Activated B cell treated with CpG ODN at 0.5 μM for 24 hours (primary cell): ENCODE measurements around the gene FLII. TPM values are rescaled to one million over a fixed set of nuclear protein-coding genes. Genes with fewer than 3 reads are reported as not detected.
"Not testable (repeated sequence)": the region's sequence is repeated elsewhere in the genome, so short reads cannot be mapped to it uniquely, and the experiment has no call there.

Experiments used
- ATAC-seq: fragments of 200-7000 bp; cut with Tn5 transposase; one replicate; pipeline ENCODE4 v1.10.0; 2021; ENCODE audit warnings: low read depth, mild to moderate bottlenecking, moderate library complexity
- CTCF ChIA-PET: fragments of 350-600 bp; sonication (Branson Sonifier 250); formaldehyde crosslinking; loops from one replicate; lab custom pipeline; 2021; ENCODE audit warnings: antibody characterized with exemption; lab: Charles Lee
- POLR2A ChIA-PET: fragments of 350-600 bp; sonication (Branson Sonifier 250); formaldehyde crosslinking; loops from one replicate; lab custom pipeline; 2021; ENCODE audit warnings: antibody characterized with exemption; lab: Charles Lee
- DNase-seq: peaks from one replicate; pipeline ENCODE4 v3.0.0; 2022
- H3K27ac Mint-ChIP-seq: one replicate; pipeline ENCODE4 v1.8.0; 2020; ENCODE audit warnings: mixed read lengths
- H3K27me3 Mint-ChIP-seq: one replicate; pipeline ENCODE4 v1.8.0; 2021; ENCODE audit warnings: mixed read lengths
- H3K36me3 Mint-ChIP-seq: one replicate; pipeline ENCODE4 v1.8.0; 2021; ENCODE audit warnings: low read depth, mixed read lengths
- H3K4me1 Mint-ChIP-seq: one replicate; pipeline ENCODE4 v1.8.0; 2021; ENCODE audit warnings: mixed read lengths
- H3K4me3 Mint-ChIP-seq: one replicate; pipeline ENCODE4 v1.8.0; 2020; ENCODE audit warnings: mild to moderate bottlenecking, mixed read lengths
- H3K9me3 Mint-ChIP-seq: one replicate; pipeline ENCODE4 v1.8.0; 2020; ENCODE audit warnings: mixed read lengths
- intact Hi-C: fragments of 100-400 bp; cut with micrococcal nuclease; formaldehyde crosslinking; loops from one replicate; pipeline ENCODE4 v1.15.1; 2024
- total RNA-seq: library from RNA; stranded (reverse); gene quantifications from 2 replicates; pipeline ENCODE4 v1.2.3, GENCODE V29; 2022
- TF ChIP-seq, protein P1 (sequence below): fragments of 200-600 bp; IDR thresholded peaks from one replicate; pipeline ENCODE4 v1.8.0; 2022; ENCODE audit warnings: antibody characterized with exemption, mild to moderate bottlenecking

FLII gene
- total RNA-seq, 1 donor from 2014 or later: 291 TPM

DNA sequence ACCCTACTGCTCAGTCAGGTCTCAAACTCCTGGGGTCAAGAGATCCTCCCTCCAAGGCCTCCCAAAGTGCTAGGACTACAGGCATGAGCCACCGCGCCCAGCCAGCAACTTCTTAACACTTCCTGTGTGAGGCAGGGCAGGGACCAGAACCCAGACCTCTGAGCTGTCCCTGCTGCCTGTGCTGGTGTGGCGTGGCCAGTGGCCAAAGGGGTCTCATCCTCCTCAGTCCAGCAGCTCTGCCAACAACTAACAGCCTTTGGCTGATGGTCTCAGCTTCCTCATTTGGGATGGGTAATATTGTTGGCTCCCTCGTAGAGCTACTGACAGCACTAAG is 34.5 kb downstream of the FLII start:
- no peak overlapping the region for H3K27ac Mint-ChIP-seq
- ATAC-seq (no peak), DNase-seq (no peak)
- no peaks in the 10 kb centered on the region for H3K9me3 Mint-ChIP-seq
- no peak overlapping the region for H3K4me3 Mint-ChIP-seq
- TF ChIP-seq, protein P1, sequence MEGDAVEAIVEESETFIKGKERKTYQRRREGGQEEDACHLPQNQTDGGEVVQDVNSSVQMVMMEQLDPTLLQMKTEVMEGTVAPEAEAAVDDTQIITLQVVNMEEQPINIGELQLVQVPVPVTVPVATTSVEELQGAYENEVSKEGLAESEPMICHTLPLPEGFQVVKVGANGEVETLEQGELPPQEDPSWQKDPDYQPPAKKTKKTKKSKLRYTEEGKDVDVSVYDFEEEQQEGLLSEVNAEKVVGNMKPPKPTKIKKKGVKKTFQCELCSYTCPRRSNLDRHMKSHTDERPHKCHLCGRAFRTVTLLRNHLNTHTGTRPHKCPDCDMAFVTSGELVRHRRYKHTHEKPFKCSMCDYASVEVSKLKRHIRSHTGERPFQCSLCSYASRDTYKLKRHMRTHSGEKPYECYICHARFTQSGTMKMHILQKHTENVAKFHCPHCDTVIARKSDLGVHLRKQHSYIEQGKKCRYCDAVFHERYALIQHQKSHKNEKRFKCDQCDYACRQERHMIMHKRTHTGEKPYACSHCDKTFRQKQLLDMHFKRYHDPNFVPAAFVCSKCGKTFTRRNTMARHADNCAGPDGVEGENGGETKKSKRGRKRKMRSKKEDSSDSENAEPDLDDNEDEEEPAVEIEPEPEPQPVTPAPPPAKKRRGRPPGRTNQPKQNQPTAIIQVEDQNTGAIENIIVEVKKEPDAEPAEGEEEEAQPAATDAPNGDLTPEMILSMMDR: no peak
- peaks cover 4% of the 10 kb centered on the region for H3K36me3 Mint-ChIP-seq
- intact Hi-C loops: no loop called here
- ChIA-PET POLR2A (no interaction called here), CTCF (no interaction called here)
- H3K27me3 Mint-ChIP-seq: no peaks in the 10 kb centered on the region
- H3K4me1 Mint-ChIP-seq: peaks cover 9% of the 10 kb centered on the region

DNA sequence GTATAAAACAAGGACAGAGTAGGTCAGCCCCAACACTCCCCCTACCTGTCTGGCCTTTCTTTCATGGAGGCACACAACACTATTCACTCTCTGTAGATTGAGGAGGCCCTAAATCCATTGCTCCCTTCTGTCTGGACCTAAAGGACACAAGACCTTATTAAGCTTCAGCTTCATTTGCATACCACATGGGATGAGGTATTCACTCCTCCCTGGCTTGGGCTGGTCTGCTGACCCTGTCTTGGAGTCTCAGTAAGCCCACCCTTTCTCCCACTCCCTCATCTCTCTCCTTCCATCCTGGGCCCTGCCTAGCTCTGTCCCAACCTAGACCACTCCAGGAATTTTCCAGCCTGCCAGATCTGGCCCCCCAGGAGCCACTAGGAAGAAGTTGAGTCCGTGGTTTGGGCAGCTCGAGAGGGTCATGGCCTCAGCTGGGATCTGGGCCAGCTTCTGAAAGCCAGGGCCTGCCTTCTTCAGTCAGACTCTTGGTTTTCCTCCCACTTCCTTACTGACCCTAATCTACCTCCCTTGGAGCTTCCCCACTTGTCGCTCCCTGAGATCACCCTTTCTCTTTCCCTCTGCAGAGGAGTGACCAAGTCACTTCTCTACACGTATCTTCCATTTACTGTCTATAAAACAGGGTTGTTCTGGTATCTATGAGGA is 39.7 kb downstream of the FLII start:
- DNase-seq: no peak
- Mint-ChIP-seq H3K27ac (peak overlapping the region; percentile 44), H3K36me3 (no peaks in the 10 kb centered on the region), H3K4me1 (peaks cover 5% of the 10 kb centered on the region), H3K27me3 (no peaks in the 10 kb centered on the region), H3K4me3 (no peak overlapping the region), H3K9me3 (no peaks in the 10 kb centered on the region)
- ChIA-PET POLR2A (interaction anchor here (0.8 kb wide), 1 partner anchor 36 kb away, joined by 3 read pairs; the partner anchor contains the start of gene ALKBH5), CTCF (interaction anchor here (1.2 kb wide), 1 partner anchor 78 kb away, joined by 4 read pairs; no protein-coding TSS in a partner anchor)
- no peak for ATAC-seq
- TF ChIP-seq, protein P1: no peak
- intact Hi-C loops: no loop called here

DNA sequence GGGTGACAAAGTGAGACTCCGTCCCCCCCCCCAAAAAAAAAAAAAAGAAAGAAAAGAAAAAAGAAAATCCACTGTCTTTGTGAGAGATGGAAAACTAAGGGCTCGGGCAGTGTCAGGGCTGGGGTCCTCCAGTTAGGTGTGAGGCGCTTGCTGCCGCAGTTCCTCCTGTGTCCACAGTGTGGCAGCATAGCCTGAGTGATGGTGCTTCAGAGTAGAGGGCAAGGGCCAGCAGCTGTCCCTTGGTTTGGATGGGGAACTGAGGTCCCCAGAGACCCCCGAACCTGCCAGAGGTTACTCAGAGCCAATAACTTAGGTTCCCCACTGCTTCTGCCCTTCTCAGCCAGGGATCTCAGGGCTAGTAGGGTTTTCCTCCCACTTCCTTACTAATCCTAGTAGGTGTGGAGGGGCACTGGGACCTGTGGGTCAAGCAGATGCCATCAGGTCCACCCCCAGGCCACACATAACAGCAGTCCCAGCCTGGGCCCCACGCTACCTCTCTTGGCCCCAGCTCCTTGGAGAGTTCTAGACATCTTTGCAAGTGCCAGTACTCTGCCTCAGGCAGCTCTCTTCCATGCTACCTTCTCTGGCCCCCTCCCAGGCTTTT is 41.0 kb downstream of the FLII start:
- H3K27me3 Mint-ChIP-seq: no peaks in the 10 kb centered on the region
- ChIA-PET CTCF (interaction anchor here (0.9 to 1.5 kb wide), 4 partner anchors 20 to 75 kb away, joined by 3 to 4 read pairs (median 4); no protein-coding TSS in a partner anchor), POLR2A (interaction anchor here (0.7 to 1.1 kb wide), 2 partner anchors 33 to 124 kb away, joined by 3 read pairs; no protein-coding TSS in a partner anchor)
- peaks cover under 1% of the 10 kb centered on the region for H3K36me3 Mint-ChIP-seq
- H3K4me1 Mint-ChIP-seq: peaks cover 5% of the 10 kb centered on the region
- H3K4me3 Mint-ChIP-seq: no peak overlapping the region
- H3K9me3 Mint-ChIP-seq: no peaks in the 10 kb centered on the region
- ATAC-seq (peak; percentile 98), DNase-seq (peak; percentile 64)
- intact Hi-C loops: loop anchor here (1.0 to 2.0 kb wide), 2 partner anchors 35 to 76 kb away; partner anchors contain the start of gene ALKBH5
- H3K27ac Mint-ChIP-seq: no peak overlapping the region
- TF ChIP-seq, protein P1: no peak

DNA sequence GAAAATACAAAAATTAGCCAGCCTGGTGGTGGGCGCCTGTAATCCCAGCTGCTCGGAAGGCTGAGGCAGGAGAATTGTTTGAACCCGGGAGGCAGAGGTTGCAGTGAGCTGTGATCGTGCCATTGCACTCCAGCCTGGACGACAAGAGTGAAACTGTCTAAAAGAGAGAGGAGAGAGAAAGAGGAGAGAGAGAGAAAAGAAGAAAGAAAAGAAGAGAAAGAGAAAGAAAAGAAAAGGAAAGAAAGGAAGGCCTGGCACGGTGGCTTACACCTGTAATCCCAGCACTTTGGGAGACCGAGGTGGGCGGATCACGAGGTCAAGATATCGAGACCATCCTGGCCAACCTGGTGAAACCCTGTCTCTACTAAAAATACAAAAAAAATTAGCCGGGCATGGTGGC is 41.6 kb downstream of the FLII start:
- not testable (repeated sequence) for H3K4me3 Mint-ChIP-seq, H3K9me3 Mint-ChIP-seq, DNase-seq, H3K36me3 Mint-ChIP-seq, H3K27me3 Mint-ChIP-seq, H3K27ac Mint-ChIP-seq, H3K4me1 Mint-ChIP-seq, ATAC-seq
- ChIA-PET CTCF (interaction anchor here (0.9 to 1.5 kb wide), 3 partner anchors 38 to 76 kb away, joined by 3 read pairs; no protein-coding TSS in a partner anchor), POLR2A (interaction anchor here (0.7 to 1.1 kb wide), 2 partner anchors 32 to 124 kb away, joined by 3 read pairs; no protein-coding TSS in a partner anchor)
- intact Hi-C loops: loop anchor here (1.0 to 2.0 kb wide), 2 partner anchors 34 to 76 kb away; partner anchors contain the start of gene ALKBH5

DNA sequence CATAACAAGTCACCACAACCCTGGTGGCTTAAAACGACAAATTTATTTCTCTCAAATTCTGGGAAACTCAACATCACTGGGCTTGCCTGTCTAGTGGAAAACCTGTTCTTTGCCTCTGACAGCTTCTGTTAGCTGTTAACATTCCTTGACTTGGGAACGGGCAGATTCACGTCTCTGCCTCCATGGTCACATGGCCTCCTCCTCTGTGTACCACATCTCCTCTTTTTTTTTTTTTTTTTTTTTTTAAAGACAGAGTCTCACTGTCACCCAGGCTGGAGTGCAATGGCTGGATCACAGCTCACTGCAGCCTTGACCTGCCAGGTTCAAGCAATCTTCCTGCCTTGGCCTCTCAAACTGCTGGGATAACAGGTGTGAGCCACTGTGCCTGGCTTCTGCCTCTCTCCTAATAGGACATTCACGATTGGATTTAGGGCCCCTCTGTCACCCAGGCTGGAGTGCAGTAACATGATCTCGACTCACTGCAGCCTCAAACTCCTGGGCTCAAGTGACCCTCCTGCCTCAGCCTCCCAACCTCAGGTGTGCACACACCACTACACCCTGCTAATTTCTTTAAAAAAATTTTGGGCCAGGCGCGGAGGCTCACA is 44.8 kb downstream of the FLII start:
- intact Hi-C loops: no loop called here
- POLR2A ChIA-PET: interaction anchor here (0.6 kb wide), 1 partner anchor 11 kb away, joined by 3 read pairs; no protein-coding TSS in a partner anchor
- CTCF ChIA-PET: no interaction called here

More for the DNA sequence above, 44.8 kb downstream of the FLII start:
- H3K4me3 Mint-ChIP-seq: no peak overlapping the region
- DNase-seq (no peak), ATAC-seq (no peak)
- H3K27ac Mint-ChIP-seq: no peak overlapping the region
- H3K27me3 Mint-ChIP-seq: no peaks in the 10 kb centered on the region
- no peaks in the 10 kb centered on the region for H3K9me3 Mint-ChIP-seq
- peaks cover 25% of the 10 kb centered on the region for H3K36me3 Mint-ChIP-seq
- H3K4me1 Mint-ChIP-seq: peaks cover 5% of the 10 kb centered on the region
- TF ChIP-seq, protein P1: no peak
